DMS153 treated with DMSO at 0.1 percent for 48 hours (cell line): ENCODE results near the gene OR11A1.
"Not testable (repeated sequence)": the region's sequence is repeated elsewhere in the genome, so short reads cannot be mapped to it uniquely, and the experiment has no call there.

Experiments
- DNase-seq: peaks from one replicate; lab custom pipeline; 2025; ENCODE audit not compliant: unreplicated experiment; lab: John Stamatoyannopoulos, UW

OR11A1 gene

GRCh38 chr6:29479560-29479959 lies 22.7 kb upstream of the OR11A1 start:
- DNase-seq = no peak

GRCh38 chr6:29478740-29479139 lies 21.9 kb upstream of the OR11A1 start:
- no peak for DNase-seq

- DNase-seq = no peak
Measured at GRCh38 chr6:29477923-29478450, 21.1 kb upstream of the OR11A1 start.

GRCh38 chr6:29474996-29475395 lies 18.1 kb upstream of the OR11A1 start:
- DNase-seq = no peak

- DNase-seq = no peak
Measured at GRCh38 chr6:29466241-29466640, 9.4 kb upstream of the OR11A1 start.

GRCh38 chr6:29465801-29466200 lies 8.9 kb upstream of the OR11A1 start:
- DNase-seq = no peak

- DNase-seq = no peak
Measured at GRCh38 chr6:29465279-29465678, 8.4 kb upstream of the OR11A1 start.

GRCh38 chr6:29462022-29462421 lies 5.2 kb upstream of the OR11A1 start:
- no peak for DNase-seq

GRCh38 chr6:29461021-29461814 lies 4.3 kb upstream of the OR11A1 start:
- no peak for DNase-seq

- DNase-seq = no peak
Measured at GRCh38 chr6:29451471-29452193, 5.2 kb downstream of the OR11A1 start.

- no peak for DNase-seq
Measured at GRCh38 chr6:29447670-29448069, 9.2 kb downstream of the OR11A1 start.

- DNase-seq = not testable (repeated sequence)
Measured at GRCh38 chr6:29444031-29444430, 12.8 kb downstream of the OR11A1 start.

- no peak for DNase-seq
Measured at GRCh38 chr6:29442719-29443118, 14.2 kb downstream of the OR11A1 start.

- no peak for DNase-seq
Measured at GRCh38 chr6:29439006-29439405, 17.9 kb downstream of the OR11A1 start, which contains the start of gene OR10C1. TSS of gene OR10C1 (plus strand) at chr6:29439306. CDS start at chr6:29440016, 710 bp downstream.

- not testable (repeated sequence) for DNase-seq
Measured at GRCh38 chr6:29436730-29437129, 20.1 kb downstream of the OR11A1 start.

GRCh38 chr6:29426654-29427053 lies 30.2 kb downstream of the OR11A1 start:
- no peak for DNase-seq

- no peak for DNase-seq
Measured at GRCh38 chr6:29425075-29425474, 31.8 kb downstream of the OR11A1 start.

GRCh38 chr6:29424575-29424974 lies 32.3 kb downstream of the OR11A1 start:
- DNase-seq = no peak

- no peak for DNase-seq
Measured at GRCh38 chr6:29424168-29424567, 32.7 kb downstream of the OR11A1 start.

- no peak for DNase-seq
Measured at GRCh38 chr6:29419516-29419915, 37.4 kb downstream of the OR11A1 start.

GRCh38 chr6:29414588-29414987 lies 42.3 kb downstream of the OR11A1 start, which contains the start of gene OR12D1:
TSS of gene OR12D1 (plus strand) at chr6:29414928.
- DNase-seq = no peak

GRCh38 chr6:29403801-29404200 lies 53.1 kb downstream of the OR11A1 start:
- no peak for DNase-seq
